Muscle of leg (tissue), 11 donors: ENCODE measurements around the gene ILDR2. TPM values are rescaled to one million over a fixed set of nuclear protein-coding genes. Genes with fewer than 3 reads are reported as not detected.

Source experiments
- DNase-seq: peaks from one replicate; pipeline ENCODE4 v3.0.0; 2013
- H3K27ac ChIP-seq: one replicate; pipeline ENCODE4 v1.5.1; 2013; ENCODE audit warnings: mild to moderate bottlenecking, low read length, control low read depth
- H3K27me3 ChIP-seq: one replicate; pipeline ENCODE4 v1.6.1; 2013; ENCODE audit warnings: low read length; ENCODE audit not compliant: control insufficient read depth, insufficient read depth
- H3K36me3 ChIP-seq: one replicate; pipeline ENCODE4 v1.6.1; 2013; ENCODE audit warnings: low read length; ENCODE audit not compliant: control insufficient read depth, insufficient read depth
- H3K4me1 ChIP-seq: one replicate; pipeline ENCODE4 v1.6.1; 2013; ENCODE audit warnings: low read length; ENCODE audit not compliant: control insufficient read depth, insufficient read depth
- H3K4me3 ChIP-seq: one replicate; pipeline ENCODE4 v1.5.1; 2013; ENCODE audit warnings: low read length, control low read depth
- H3K9me3 ChIP-seq: replicated peaks from 2 replicates; pipeline ENCODE4 v1.6.1; 2013; ENCODE audit warnings: low read depth, low read length; ENCODE audit not compliant: control insufficient read depth
- WGBS: methylation state at CpG from one replicate; pipeline ENCODE4 v1.1.5; 2013; ENCODE audit warnings: missing lambda C conversion rate; ENCODE audit not compliant: insufficient coverage; 5-methylcytosine and 5-hydroxymethylcytosine counted together
- polyA plus RNA-seq, 8 donors: library from polyadenylated mRNA; unstranded; fragments of 120-200 nt; gene quantifications; one replicate each; pipeline versions ENCODE4 v1.2.1 to v1.2.3, GENCODE V29; 2013; ENCODE audit warnings: inconsistent platforms in 1 of 8, low replicate concordance in 1 of 8; ENCODE audit not compliant: insufficient read length in 8 of 8, insufficient read depth in 1 of 8
- total RNA-seq: library from RNA; stranded (reverse); fragments of 120-200 nt; gene quantifications from one replicate; pipeline ENCODE4 v1.2.4, GENCODE V29; 2013

Gene ILDR2
- total and polyA plus RNA-seq, 9 donors = 1.6 to 3.4 (median 2.4) TPM

- H3K4me1 ChIP-seq = no peaks in the 10 kb centered on the region
- DNase-seq = no peak
- WGBS = no CpG with 5 or more reads among the region's 1 CpG
- H3K27ac ChIP-seq = no peak overlapping the region
- H3K4me3 ChIP-seq = no peak overlapping the region
- no peaks in the 10 kb centered on the region for H3K9me3 ChIP-seq
- no peaks in the 10 kb centered on the region for H3K27me3 ChIP-seq
- H3K36me3 ChIP-seq = no peaks in the 10 kb centered on the region
Observed at GRCh38 chr1:167000546-167000945, 25.2 kb upstream of the ILDR2 start.

- H3K27ac ChIP-seq = no peak overlapping the region
- H3K4me3 ChIP-seq = no peak overlapping the region
Observed at GRCh38 chr1:166999500-167000055, 24.2 kb upstream of the ILDR2 start.

GRCh38 chr1:166999075-166999474, 23.7 kb upstream of the ILDR2 start:
- no CpG with 5 or more reads among the region's 1 CpG for WGBS
- no peaks in the 10 kb centered on the region for H3K4me1 ChIP-seq
- no peak overlapping the region for H3K4me3 ChIP-seq
- no peak for DNase-seq
- no peaks in the 10 kb centered on the region for H3K9me3 ChIP-seq
- no peaks in the 10 kb centered on the region for H3K27me3 ChIP-seq
- no peak overlapping the region for H3K27ac ChIP-seq
- no peaks in the 10 kb centered on the region for H3K36me3 ChIP-seq

More at GRCh38 chr1:166999500-167000055, 24.2 kb upstream of the ILDR2 start:
- Histone ChIP-seq H3K9me3 (no peaks in the 10 kb centered on the region), H3K27me3 (no peaks in the 10 kb centered on the region), H3K4me1 (no peaks in the 10 kb centered on the region), H3K36me3 (no peaks in the 10 kb centered on the region)
- 86% methylated on average over 1 of the region's 3 CpGs for WGBS
- no peak for DNase-seq

GRCh38 chr1:166988974-166989515, 13.7 kb upstream of the ILDR2 start, which contains the start of gene MAEL:
Gene MAEL, plus strand, starts transcription at chr1:166989280. Its CDS starts 73 bp downstream, at chr1:166989353.
- H3K9me3 ChIP-seq = no peaks in the 10 kb centered on the region
- 92% methylated on average over 45 of the region's 45 CpGs for WGBS

GRCh38 chr1:166981589-166981988, 6.2 kb upstream of the ILDR2 start:
- no peak overlapping the region for H3K27ac ChIP-seq
- DNase-seq = no peak
- no peaks in the 10 kb centered on the region for H3K9me3 ChIP-seq
- no peaks in the 10 kb centered on the region for H3K36me3 ChIP-seq
- H3K4me1 ChIP-seq = no peaks in the 10 kb centered on the region
- no peak overlapping the region for H3K4me3 ChIP-seq
- H3K27me3 ChIP-seq = peaks cover 4% of the 10 kb centered on the region
- WGBS = 67% methylated on average over 1 of the region's 1 CpG

More at GRCh38 chr1:166988974-166989515, 13.7 kb upstream of the ILDR2 start, which contains the start of gene MAEL:
- Histone ChIP-seq H3K27ac (no peak within 1 kb of the TSS), H3K27me3 (no peaks in the 10 kb centered on the region), H3K36me3 (no peaks in the 10 kb centered on the region), H3K4me3 (no peak within 1 kb of the TSS), H3K4me1 (no peaks in the 10 kb centered on the region)
- DNase-seq = no peak

GRCh38 chr1:166980818-166981217, 5.5 kb upstream of the ILDR2 start:
- no peaks in the 10 kb centered on the region for H3K36me3 ChIP-seq
- no CpG with 5 or more reads among the region's 3 CpGs for WGBS

GRCh38 chr1:166980383-166980782, 5.0 kb upstream of the ILDR2 start:
- no peaks in the 10 kb centered on the region for H3K4me1 ChIP-seq
- no peaks in the 10 kb centered on the region for H3K36me3 ChIP-seq
- no peak overlapping the region for H3K27ac ChIP-seq
- no peaks in the 10 kb centered on the region for H3K9me3 ChIP-seq
- 40% methylated on average over 1 of the region's 1 CpG for WGBS
- no peak overlapping the region for H3K4me3 ChIP-seq
- DNase-seq = no peak
- H3K27me3 ChIP-seq = peaks cover 10% of the 10 kb centered on the region

More at GRCh38 chr1:166980818-166981217, 5.5 kb upstream of the ILDR2 start:
- DNase-seq = no peak
- H3K4me1 ChIP-seq = no peaks in the 10 kb centered on the region
- peaks cover 8% of the 10 kb centered on the region for H3K27me3 ChIP-seq
- H3K27ac ChIP-seq = no peak overlapping the region
- H3K4me3 ChIP-seq = no peak overlapping the region
- no peaks in the 10 kb centered on the region for H3K9me3 ChIP-seq

GRCh38 chr1:166978821-166979220, 3.5 kb upstream of the ILDR2 start:
- Histone ChIP-seq H3K27ac (no peak overlapping the region), H3K36me3 (no peaks in the 10 kb centered on the region), H3K4me1 (peaks cover 7% of the 10 kb centered on the region), H3K9me3 (no peaks in the 10 kb centered on the region), H3K4me3 (no peak overlapping the region), H3K27me3 (peaks cover 23% of the 10 kb centered on the region)
- WGBS = 0% methylated on average over 1 of the region's 1 CpG
- no peak for DNase-seq

GRCh38 chr1:166977951-166978350, 2.6 kb upstream of the ILDR2 start:
- WGBS = 100% methylated on average over 1 of the region's 2 CpGs
- Histone ChIP-seq H3K36me3 (no peaks in the 10 kb centered on the region), H3K4me3 (no peak overlapping the region), H3K27me3 (peaks cover 30% of the 10 kb centered on the region), H3K9me3 (no peaks in the 10 kb centered on the region), H3K27ac (no peak overlapping the region), H3K4me1 (peaks cover 7% of the 10 kb centered on the region)
- no peak for DNase-seq

GRCh38 chr1:166974647-166975345, 544 bp downstream of the ILDR2 start:
- 0% methylated on average over 4 of the region's 17 CpGs for WGBS
- DNase-seq = peak; percentile 2
- Histone ChIP-seq H3K9me3 (no peaks in the 10 kb centered on the region), H3K27ac (no peak overlapping the region), H3K27me3 (peaks cover 34% of the 10 kb centered on the region), H3K4me1 (peaks cover 7% of the 10 kb centered on the region), H3K4me3 (peak overlapping the region; percentile 45), H3K36me3 (no peaks in the 10 kb centered on the region)
